CD8-positive, alpha-beta memory T cell (primary cell): ENCODE measurements around the gene GFY. TPM values are rescaled to one million over a fixed set of nuclear protein-coding genes. Genes with fewer than 3 reads are reported as not detected.

ENCODE experiments used
- CTCF ChIA-PET: fragments of 350-600 bp; sonication (Branson Sonifier 250); formaldehyde crosslinking; loops from one replicate; lab custom pipeline; 2021; ENCODE audit warnings: antibody characterized with exemption; lab: Charles Lee
- POLR2A ChIA-PET: fragments of 350-600 bp; sonication (Branson Sonifier 250); formaldehyde crosslinking; loops from one replicate; lab custom pipeline; 2021; ENCODE audit warnings: antibody characterized with exemption; lab: Charles Lee
- DNase-seq, 5 donors: peaks; one replicate each; pipeline versions ENCODE4 v3.0.0 to v3.0.0-alpha.2; 2020 to 2022; ENCODE audit warnings: mixed read lengths in 1 of 5
- H3K27ac ChIP-seq: one replicate; pipeline ENCODE4 v1.7.0; 2013; ENCODE audit warnings: low read depth, mild to moderate bottlenecking, low read length, moderate library complexity
- H3K27me3 ChIP-seq: 2 replicates; pipeline ENCODE4 v1.7.0; 2013; ENCODE audit warnings: low read length, mild to moderate bottlenecking; ENCODE audit not compliant: insufficient read depth, poor library complexity, severe bottlenecking
- H3K36me3 ChIP-seq: 2 replicates; pipeline ENCODE4 v1.7.0; 2013; ENCODE audit warnings: mild to moderate bottlenecking, low read length, moderate library complexity; ENCODE audit not compliant: insufficient read depth
- H3K4me1 ChIP-seq: 2 replicates; pipeline ENCODE4 v1.7.0; 2013; ENCODE audit warnings: mild to moderate bottlenecking, low read length, moderate library complexity; ENCODE audit not compliant: insufficient read depth
- H3K4me3 ChIP-seq: 2 replicates; pipeline ENCODE4 v1.7.0; 2013; ENCODE audit warnings: mild to moderate bottlenecking, low read length
- H3K9me3 ChIP-seq: 2 replicates; pipeline ENCODE4 v1.7.0; 2013; ENCODE audit warnings: mild to moderate bottlenecking, low read length
- H3K27ac Mint-ChIP-seq, 8 donors: one replicate each; pipeline ENCODE4 v1.8.0; 2020 to 2021; ENCODE audit warnings: mixed read lengths in 8 of 8, mild to moderate bottlenecking in 6 of 8, inconsistent platforms in 3 of 8, moderate library complexity in 3 of 8
- H3K27me3 Mint-ChIP-seq, 2 donors: one replicate each; pipeline ENCODE4 v1.8.0; 2020 to 2021; ENCODE audit warnings: mixed read lengths in 2 of 2, mild to moderate bottlenecking in 1 of 2, moderate library complexity in 1 of 2
- H3K36me3 Mint-ChIP-seq, 3 donors: one replicate each; pipeline ENCODE4 v1.8.0; 2020 to 2021; ENCODE audit warnings: mixed read lengths in 3 of 3, inconsistent platforms in 1 of 3, mild to moderate bottlenecking in 1 of 3
- H3K4me1 Mint-ChIP-seq, 3 donors: one replicate each; pipeline ENCODE4 v1.8.0; 2020 to 2021; ENCODE audit warnings: mixed read lengths in 3 of 3, inconsistent platforms in 1 of 3, mild to moderate bottlenecking in 1 of 3
- H3K4me3 Mint-ChIP-seq, 7 donors: one replicate each; pipeline ENCODE4 v1.8.0; 2020 to 2021; ENCODE audit warnings: mixed read lengths in 7 of 7, mild to moderate bottlenecking in 6 of 7, moderate library complexity in 4 of 7, inconsistent platforms in 2 of 7
- H3K9me3 Mint-ChIP-seq, 5 donors: one replicate each; pipeline ENCODE4 v1.8.0; 2020 to 2022; ENCODE audit warnings: mixed read lengths in 5 of 5, mild to moderate bottlenecking in 3 of 5, moderate library complexity in 2 of 5, inconsistent platforms in 1 of 5
- polyA plus RNA-seq: library from polyadenylated mRNA; unstranded; fragments of 300-500 nt; fragmentation: Illumina TruSeq; gene quantifications from one replicate; pipeline ENCODE4 v1.2.3, GENCODE V29; 2021
- total RNA-seq, 2 experiments: library from RNA; stranded (reverse); gene quantifications; one replicate each; pipeline ENCODE4 v1.2.3, GENCODE V29; 2021

GFY gene
- total and polyA plus RNA-seq, 3 experiments from 2014 or later: not detected

DNA sequence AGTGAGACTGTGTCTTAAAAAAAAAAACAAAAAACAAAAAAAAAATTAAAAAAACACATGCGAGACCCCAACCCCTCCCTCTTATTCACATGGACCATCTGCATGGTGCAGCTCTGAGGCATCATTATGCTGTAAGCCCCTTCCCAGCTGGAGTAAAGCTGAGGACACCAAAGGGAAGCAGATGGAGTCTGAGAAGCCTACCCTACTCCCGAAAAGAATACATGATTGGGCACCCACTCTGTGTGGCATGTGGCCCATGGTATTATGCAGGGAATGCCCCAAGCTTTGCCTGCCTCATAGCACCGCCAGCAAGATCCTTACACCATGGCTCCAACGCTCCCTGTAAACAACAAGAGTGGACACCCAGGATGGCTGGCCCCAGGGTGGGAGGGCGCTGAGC is 6.7 kb upstream of the GFY start:
- Mint-ChIP-seq H3K4me3 (no peak overlapping the region), H3K27ac (no peak overlapping the region), H3K9me3 (no peaks in the 10 kb centered on the region), H3K36me3 (no peaks in the 10 kb centered on the region), H3K27me3 (peaks cover 52 to 58% of the 10 kb centered on the region in 2 donors), H3K4me1 (peaks cover 17 to 29% (median 29%) of the 10 kb centered on the region in 3 donors)
- no peak for DNase-seq
- ChIA-PET POLR2A (no interaction called here), CTCF (interaction anchor here (1.3 kb wide), 1 partner anchor 193 kb away, joined by 3 read pairs; no protein-coding TSS in a partner anchor)
- no peak overlapping the region for H3K27ac ChIP-seq
- H3K36me3 ChIP-seq: no peaks in the 10 kb centered on the region
- H3K27me3 ChIP-seq: peaks cover 35% of the 10 kb centered on the region
- peaks cover 27% of the 10 kb centered on the region for H3K4me1 ChIP-seq
- H3K9me3 ChIP-seq: no peaks in the 10 kb centered on the region
- no peak overlapping the region for H3K4me3 ChIP-seq

- Histone ChIP-seq H3K36me3 (no peaks in the 10 kb centered on the region), H3K4me3 (no peak overlapping the region), H3K9me3 (no peaks in the 10 kb centered on the region), H3K4me1 (peaks cover 33% of the 10 kb centered on the region), H3K27ac (no peak overlapping the region), H3K27me3 (peaks cover 38% of the 10 kb centered on the region)
- Mint-ChIP-seq H3K27ac (no peak overlapping the region), H3K4me1 (peaks cover 23 to 36% (median 36%) of the 10 kb centered on the region in 3 donors), H3K9me3 (no peaks in the 10 kb centered on the region), H3K4me3 (no peak overlapping the region), H3K36me3 (no peaks in the 10 kb centered on the region), H3K27me3 (peaks cover 55 to 64% of the 10 kb centered on the region in 2 donors)
- DNase-seq: no peak
- ChIA-PET CTCF (interaction anchor here (0.9 to 1.3 kb wide), 2 partner anchors 8 to 194 kb away, joined by 3 read pairs; no protein-coding TSS in a partner anchor), POLR2A (no interaction called here)
Measured at GRCh38 chr19:49419173-49419572, 6.0 kb upstream of the GFY start.

DNA sequence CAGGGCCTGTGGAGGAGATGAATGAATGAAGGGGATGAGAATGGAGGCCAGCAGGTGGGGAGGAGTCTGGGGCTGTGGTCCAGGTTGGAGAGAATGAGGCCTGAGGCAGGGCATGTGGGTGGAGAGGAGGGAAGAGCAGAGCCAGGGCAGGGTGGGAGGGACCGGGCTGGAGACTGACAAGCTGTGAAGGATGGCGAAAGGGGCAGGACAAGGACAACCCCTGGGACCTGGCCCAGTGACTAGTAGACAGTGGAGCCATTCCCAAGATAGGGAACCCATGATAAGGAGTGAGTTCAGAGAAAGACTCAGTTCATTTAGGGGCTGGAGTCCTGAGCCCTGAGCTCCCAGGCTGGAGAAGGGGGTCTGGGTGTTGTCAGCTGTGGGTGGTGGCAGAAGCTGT is 5.0 kb upstream of the GFY start:
- H3K4me3 Mint-ChIP-seq: peak overlapping the region in 1 of 7 donors; percentile 78
- H3K27me3 ChIP-seq: peaks cover 48% of the 10 kb centered on the region
- peak overlapping the region in 1 of 8 donors; percentile 4 for H3K27ac Mint-ChIP-seq

DNA sequence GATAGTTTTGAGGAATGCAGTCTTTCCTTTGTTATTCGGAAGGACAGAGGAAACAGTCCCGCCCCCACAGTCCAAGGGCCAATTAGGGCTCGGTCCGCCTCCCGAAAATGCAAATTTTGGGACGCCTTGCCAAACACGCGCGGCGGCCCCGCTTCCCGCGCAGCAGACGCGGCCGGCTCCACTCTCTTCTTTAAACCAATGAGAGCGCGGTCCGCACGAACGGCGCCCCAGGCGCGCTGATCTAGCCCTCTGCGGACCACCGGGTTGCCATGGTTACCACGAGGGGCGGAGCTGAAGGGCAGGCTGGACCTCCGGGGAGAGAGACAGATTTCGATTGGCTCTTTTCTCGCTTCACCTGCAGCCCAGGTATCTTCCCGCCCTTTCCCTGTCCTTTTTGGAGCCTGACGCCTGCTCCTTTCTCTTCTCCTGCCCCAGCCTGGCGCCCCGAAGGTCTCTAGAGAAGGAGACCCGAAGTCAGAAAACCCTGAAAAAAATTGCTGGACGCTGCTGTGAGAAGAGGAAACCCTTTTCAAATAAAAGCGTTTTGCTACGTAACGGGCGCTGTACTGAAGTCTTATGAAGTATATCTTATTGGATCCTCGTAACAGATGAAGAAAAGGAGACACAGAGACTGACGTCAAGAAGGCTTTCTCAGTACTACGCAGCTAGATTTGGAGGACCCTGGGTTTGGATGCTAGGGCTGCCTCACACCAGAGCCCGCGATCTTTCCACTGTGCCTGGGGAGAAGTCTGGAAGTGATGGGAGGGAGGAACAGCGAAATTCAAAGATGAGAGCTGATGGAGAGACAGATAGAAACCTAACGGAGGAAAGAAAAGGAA is 3.9 kb upstream of the GFY start:
- Mint-ChIP-seq H3K27ac (peak overlapping the region in 6 of 8 donors; percentile 7 to 85 (median 30)), H3K4me3 (peak overlapping the region; percentile 10 to 61 (median 46)), H3K27me3 (peaks cover 71 to 82% of the 10 kb centered on the region in 2 donors), H3K9me3 (no peaks in the 10 kb centered on the region), H3K4me1 (peaks cover 37 to 57% (median 45%) of the 10 kb centered on the region in 3 donors), H3K36me3 (no peaks in the 10 kb centered on the region)
- peak in 2 of 5 donors; percentile 17 to 32 for DNase-seq
- peaks cover 59% of the 10 kb centered on the region for H3K27me3 ChIP-seq
- H3K36me3 ChIP-seq: no peaks in the 10 kb centered on the region
- H3K9me3 ChIP-seq: no peaks in the 10 kb centered on the region
- peaks cover 40% of the 10 kb centered on the region for H3K4me1 ChIP-seq
- H3K27ac ChIP-seq: no peak overlapping the region
- no peak overlapping the region for H3K4me3 ChIP-seq
- ChIA-PET CTCF (interaction anchor here (0.9 to 2.3 kb wide), 2 partner anchors 29 to 49 kb away, joined by 3 to 5 read pairs; no protein-coding TSS in a partner anchor), POLR2A (no interaction called here)

More for the DNA sequence above, 5.0 kb upstream of the GFY start:
- no peaks in the 10 kb centered on the region for H3K9me3 Mint-ChIP-seq
- POLR2A ChIA-PET: no interaction called here
- Histone ChIP-seq H3K4me3 (no peak overlapping the region), H3K27ac (no peak overlapping the region), H3K4me1 (peaks cover 34% of the 10 kb centered on the region), H3K36me3 (no peaks in the 10 kb centered on the region), H3K9me3 (no peaks in the 10 kb centered on the region)
- no peak for DNase-seq
- peaks cover 63 to 72% of the 10 kb centered on the region in 2 donors for H3K27me3 Mint-ChIP-seq
- H3K36me3 Mint-ChIP-seq: no peaks in the 10 kb centered on the region
- CTCF ChIA-PET: interaction anchor here (0.9 to 2.3 kb wide), 2 partner anchors 9 to 28 kb away, joined by 3 to 5 read pairs; no protein-coding TSS in a partner anchor
- H3K4me1 Mint-ChIP-seq: peaks cover 29 to 47% (median 38%) of the 10 kb centered on the region in 3 donors

- H3K4me1 Mint-ChIP-seq: peaks cover 43 to 63% (median 50%) of the 10 kb centered on the region in 3 donors
- H3K4me1 ChIP-seq: peaks cover 42% of the 10 kb centered on the region
Measured at GRCh38 chr19:49421878-49422202, 3.3 kb upstream of the GFY start.

GRCh38 chr19:49422407-49423070 is 2.6 kb upstream of the GFY start:
- POLR2A ChIA-PET: no interaction called here
- no peaks in the 10 kb centered on the region for H3K36me3 Mint-ChIP-seq
- H3K27me3 Mint-ChIP-seq: peaks cover 79 to 88% of the 10 kb centered on the region in 2 donors
- CTCF ChIA-PET: interaction anchor here (0.9 kb wide), 1 partner anchor 48 kb away, joined by 3 read pairs; no protein-coding TSS in a partner anchor
- peak; percentile 27 to 63 (median 41) for DNase-seq
- H3K4me3 Mint-ChIP-seq: peak overlapping the region; percentile 19 to 86 (median 75)
- Histone ChIP-seq H3K4me1 (peaks cover 42% of the 10 kb centered on the region), H3K9me3 (no peaks in the 10 kb centered on the region), H3K36me3 (no peaks in the 10 kb centered on the region), H3K4me3 (peak overlapping the region; percentile 53), H3K27ac (no peak overlapping the region), H3K27me3 (peaks cover 70% of the 10 kb centered on the region)
- peaks cover 47 to 69% (median 52%) of the 10 kb centered on the region in 3 donors for H3K4me1 Mint-ChIP-seq
- no peaks in the 10 kb centered on the region for H3K9me3 Mint-ChIP-seq
- H3K27ac Mint-ChIP-seq: peak overlapping the region in 3 of 8 donors; percentile 52 to 83 (median 80)

More at GRCh38 chr19:49421878-49422202, 3.3 kb upstream of the GFY start:
- Mint-ChIP-seq H3K4me3 (peak overlapping the region; percentile 9 to 61 (median 37)), H3K27ac (peak overlapping the region in 4 of 8 donors; percentile 7 to 66 (median 30)), H3K27me3 (peaks cover 77 to 88% of the 10 kb centered on the region in 2 donors), H3K9me3 (no peaks in the 10 kb centered on the region), H3K36me3 (no peaks in the 10 kb centered on the region)
- CTCF ChIA-PET: interaction anchor here (0.9 to 2.3 kb wide), 2 partner anchors 30 to 48 kb away, joined by 3 to 5 read pairs; no protein-coding TSS in a partner anchor
- peaks cover 65% of the 10 kb centered on the region for H3K27me3 ChIP-seq
- H3K4me3 ChIP-seq: no peak overlapping the region
- POLR2A ChIA-PET: no interaction called here
- no peaks in the 10 kb centered on the region for H3K36me3 ChIP-seq
- no peak overlapping the region for H3K27ac ChIP-seq
- H3K9me3 ChIP-seq: no peaks in the 10 kb centered on the region
- DNase-seq: no peak

DNA sequence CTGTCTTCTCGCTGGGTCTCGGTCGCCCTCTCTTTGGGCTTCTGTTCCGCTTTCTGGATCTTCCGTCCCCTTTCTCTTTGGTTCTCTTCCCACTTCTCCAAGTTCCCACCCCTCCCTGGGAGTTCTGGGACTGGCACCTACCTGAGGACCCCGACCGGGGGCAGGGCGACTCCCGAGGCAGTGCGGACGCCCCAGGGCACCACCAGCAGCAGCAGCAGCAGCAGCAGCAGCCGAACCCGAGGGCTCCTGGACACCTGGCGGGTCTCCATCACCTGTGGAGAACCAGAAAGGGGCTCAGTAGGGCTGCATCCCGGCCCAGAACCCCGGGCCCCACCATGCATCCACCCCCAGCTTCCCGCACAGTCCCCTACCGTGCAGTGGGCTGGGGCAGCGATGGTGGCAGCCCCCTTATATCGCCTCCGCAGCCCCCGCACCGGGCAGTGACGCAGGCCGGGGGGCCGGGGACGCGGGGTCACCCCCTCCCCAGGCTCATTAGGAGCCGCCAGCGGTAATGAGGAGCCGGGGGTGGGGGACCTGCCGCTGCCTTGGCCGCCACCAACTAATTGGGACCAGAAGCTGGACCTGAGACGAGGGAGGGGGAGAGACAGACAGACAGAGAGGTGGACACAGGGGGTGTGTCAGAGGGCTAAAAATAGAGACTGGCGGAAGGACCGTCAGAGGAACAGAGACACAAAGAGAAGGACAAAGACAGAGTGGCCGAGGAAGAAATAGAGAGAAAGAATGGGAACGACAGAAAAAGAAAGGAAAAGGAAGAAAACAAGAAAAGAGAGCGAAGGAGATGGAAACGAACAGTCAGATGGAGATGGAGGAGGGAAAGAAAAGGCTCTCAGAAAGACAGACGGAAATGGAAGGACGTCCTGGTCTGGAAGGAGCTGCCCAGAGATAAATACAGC is 1.9 kb upstream of the GFY start, which contains the start of gene PTH2:
Gene PTH2, minus strand, starts transcription at position 371 of the 914 bp plus-strand sequence. Its CDS starts 102 bp downstream, at position 269.
- CTCF ChIA-PET: no interaction called here
- Histone ChIP-seq H3K4me1 (peaks cover 50% of the 10 kb centered on the region), H3K9me3 (no peaks in the 10 kb centered on the region), H3K27me3 (peaks cover 76% of the 10 kb centered on the region), H3K36me3 (no peaks in the 10 kb centered on the region), H3K4me3 (peak within 1 kb of the TSS; percentile 53), H3K27ac (no peak within 1 kb of the TSS)
- Mint-ChIP-seq H3K4me1 (peaks cover 52 to 76% (median 58%) of the 10 kb centered on the region in 3 donors), H3K27me3 (peaks cover 82 to 88% of the 10 kb centered on the region in 2 donors), H3K27ac (peak within 1 kb of the TSS in 4 of 8 donors; percentile 2 to 83 (median 66)), H3K9me3 (no peaks in the 10 kb centered on the region), H3K4me3 (peak within 1 kb of the TSS; percentile 70 to 87 (median 78)), H3K36me3 (no peaks in the 10 kb centered on the region)
- no peak for DNase-seq
- POLR2A ChIA-PET: no interaction called here
